Kasumi-1 (cell line): ENCODE results near the gene C1orf141.
"Not testable (repeated sequence)": the region's sequence is repeated elsewhere in the genome, so short reads cannot be mapped to it uniquely, and the experiment has no call there.

Experiments used
- DNase-seq, 2 experiments: peaks; one replicate each; lab custom pipeline; 2025; lab: John Stamatoyannopoulos, UW

The C1orf141 gene

DNA sequence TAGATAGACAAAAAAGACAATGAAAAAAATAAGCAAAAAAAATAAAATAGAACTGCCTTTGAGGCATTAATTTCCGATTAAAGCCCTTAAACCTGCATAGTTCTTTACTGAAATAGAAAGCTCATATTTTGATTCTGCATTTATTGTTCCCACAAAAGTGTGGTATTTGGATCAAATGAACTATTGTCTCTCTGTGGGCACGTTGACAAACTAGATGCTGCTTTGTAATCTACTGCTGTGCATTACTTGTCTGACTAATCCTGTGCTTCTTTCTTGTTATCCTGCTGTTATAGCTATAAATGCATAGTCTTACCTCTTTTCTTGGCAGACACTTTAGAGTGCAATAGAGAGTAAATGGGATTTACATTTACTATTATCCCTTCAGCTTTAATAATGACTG, 49.4 kb downstream of the C1orf141 start:
- no peak for DNase-seq

DNA sequence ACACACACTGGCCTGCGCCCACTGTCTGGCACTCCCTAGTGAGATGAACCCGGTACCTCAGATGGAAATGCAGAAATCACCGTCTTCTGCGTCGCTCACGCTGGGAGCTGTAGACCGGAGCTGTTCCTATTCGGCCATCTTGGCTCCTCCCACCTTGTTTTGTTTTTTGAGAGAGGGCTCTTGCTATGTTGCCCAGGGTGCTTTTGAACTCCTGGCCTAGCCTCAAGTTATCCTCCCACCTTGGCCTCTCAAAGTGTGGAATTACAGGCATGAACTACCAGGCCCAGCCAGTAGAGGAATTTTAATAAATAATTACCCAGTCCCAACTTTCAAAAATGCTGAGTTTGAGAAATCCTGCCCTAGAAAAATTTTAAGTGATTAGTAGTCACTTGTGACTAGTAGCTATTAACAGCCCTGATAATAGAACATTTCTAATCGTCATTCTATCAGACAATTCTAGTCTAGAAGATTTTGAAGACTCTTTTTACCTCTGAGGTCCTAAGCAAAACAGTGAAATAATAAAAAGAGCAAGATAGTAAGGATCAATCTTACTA, 49.9 kb downstream of the C1orf141 start:
- no peak for DNase-seq

DNA sequence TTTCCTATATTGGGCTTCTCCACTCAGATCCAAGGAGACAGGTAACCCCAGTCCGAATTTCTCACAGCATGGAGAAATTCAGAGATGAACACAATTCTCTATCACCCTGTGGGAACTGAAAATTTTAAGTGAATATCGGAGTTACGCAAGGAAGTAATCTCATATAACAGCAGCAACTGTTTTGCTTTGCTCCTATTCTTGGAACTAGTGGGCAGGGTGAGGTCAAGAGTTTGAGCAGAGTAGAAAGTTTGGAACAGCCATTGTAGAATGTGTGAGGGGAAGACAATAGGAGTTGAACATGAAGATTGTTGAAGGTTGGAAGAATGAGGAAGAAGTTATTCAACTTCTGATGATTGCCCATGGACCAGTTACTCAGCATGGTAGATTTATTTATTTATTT, 56.5 kb downstream of the C1orf141 start:
- DNase-seq = no peak

- no peak for DNase-seq
Observed at GRCh38 chr1:67077593-67077992, 57.2 kb downstream of the C1orf141 start.

DNA sequence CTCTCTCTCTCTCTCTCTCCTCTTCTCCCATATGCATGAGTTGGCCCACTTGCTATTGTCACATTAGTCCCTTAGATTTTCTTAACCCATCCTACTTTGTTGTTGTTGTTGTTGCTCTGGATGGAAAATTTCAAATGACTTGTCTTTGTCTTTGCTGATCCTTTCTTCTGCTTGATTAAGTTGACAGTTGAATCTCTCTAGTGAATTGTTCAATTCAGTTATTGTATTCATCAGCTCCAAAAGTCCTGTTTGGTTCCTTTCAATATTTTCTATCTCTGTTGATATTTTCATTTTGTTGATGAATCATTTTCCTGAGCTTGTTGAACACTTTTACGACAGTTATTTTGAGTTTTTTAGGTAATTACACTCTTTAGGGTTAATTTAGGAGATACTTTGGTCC, 62.0 kb downstream of the C1orf141 start:
- no peak for DNase-seq

- DNase-seq = not testable (repeated sequence)
Observed at GRCh38 chr1:67067655-67068054, 67.1 kb downstream of the C1orf141 start.

DNA sequence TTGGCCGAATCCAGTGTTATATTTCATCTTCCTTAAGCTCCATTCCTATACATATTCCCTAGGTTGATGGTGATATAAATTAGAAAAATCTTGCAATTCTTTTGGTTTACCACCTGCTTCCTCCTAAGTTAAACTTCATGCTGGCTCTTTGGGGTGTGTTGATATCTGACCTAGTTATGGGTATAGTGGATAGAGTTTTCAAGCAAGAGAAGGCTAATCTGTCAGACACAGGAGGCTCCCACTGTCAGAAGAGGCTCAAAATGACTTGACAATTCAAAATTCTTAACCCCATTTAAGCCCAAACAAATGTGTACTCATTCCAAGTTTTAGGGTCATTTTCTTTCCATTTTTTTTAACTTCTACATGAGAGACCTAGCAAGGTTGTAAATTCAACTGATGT, 72.4 kb downstream of the C1orf141 start:
- no peak for DNase-seq

- DNase-seq = no peak
Observed at GRCh38 chr1:67061266-67061665, 73.5 kb downstream of the C1orf141 start.

- DNase-seq = no peak
Observed at GRCh38 chr1:67060811-67061218, 74.0 kb downstream of the C1orf141 start.

DNA sequence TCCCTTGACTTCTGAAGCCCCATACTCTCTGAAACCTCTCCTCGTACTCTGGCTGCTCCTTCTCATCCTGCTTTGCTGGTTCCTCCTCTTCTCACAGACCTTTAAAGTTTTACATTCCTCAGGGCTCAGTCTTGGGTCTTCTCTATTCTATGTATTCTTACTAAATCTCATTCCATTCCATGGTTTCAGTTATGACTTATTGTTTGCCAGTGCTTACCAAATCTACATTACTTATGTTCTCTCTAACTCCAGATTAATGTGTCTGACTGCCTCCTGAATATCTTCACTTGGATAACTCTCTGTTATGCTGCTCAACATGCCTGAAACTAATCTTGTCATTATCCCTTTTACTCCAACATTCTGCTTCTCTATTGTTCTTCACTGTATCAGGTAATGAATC, 75.4 kb downstream of the C1orf141 start:
- DNase-seq = no peak

- no peak for DNase-seq
Observed at GRCh38 chr1:67058761-67059160, 76.0 kb downstream of the C1orf141 start.

GRCh38 chr1:67058242-67058641, 76.5 kb downstream of the C1orf141 start:
- DNase-seq = no peak

GRCh38 chr1:67053785-67054772, 80.7 kb downstream of the C1orf141 start, which contains the start of gene SLC35D1:
Gene SLC35D1 (minus strand): TSS chr1:67054148. CDS start chr1:67054013, 135 bp downstream.
- DNase-seq = peak; percentile 71 to 79

DNA sequence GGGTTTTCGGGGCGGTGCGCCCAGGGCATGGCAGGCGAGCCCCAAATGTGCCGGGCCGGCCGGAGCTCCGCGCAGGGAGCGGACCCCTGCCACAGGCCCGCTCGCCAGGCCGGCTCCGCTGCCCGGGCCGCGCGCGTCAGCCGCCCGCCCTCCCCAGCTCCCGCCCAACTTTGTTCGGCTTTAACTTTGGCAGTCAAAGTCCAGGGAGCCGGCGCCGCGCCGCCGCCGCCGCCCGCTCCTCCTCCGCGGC, 81.3 kb downstream of the C1orf141 start:
- no peak for DNase-seq

DNA sequence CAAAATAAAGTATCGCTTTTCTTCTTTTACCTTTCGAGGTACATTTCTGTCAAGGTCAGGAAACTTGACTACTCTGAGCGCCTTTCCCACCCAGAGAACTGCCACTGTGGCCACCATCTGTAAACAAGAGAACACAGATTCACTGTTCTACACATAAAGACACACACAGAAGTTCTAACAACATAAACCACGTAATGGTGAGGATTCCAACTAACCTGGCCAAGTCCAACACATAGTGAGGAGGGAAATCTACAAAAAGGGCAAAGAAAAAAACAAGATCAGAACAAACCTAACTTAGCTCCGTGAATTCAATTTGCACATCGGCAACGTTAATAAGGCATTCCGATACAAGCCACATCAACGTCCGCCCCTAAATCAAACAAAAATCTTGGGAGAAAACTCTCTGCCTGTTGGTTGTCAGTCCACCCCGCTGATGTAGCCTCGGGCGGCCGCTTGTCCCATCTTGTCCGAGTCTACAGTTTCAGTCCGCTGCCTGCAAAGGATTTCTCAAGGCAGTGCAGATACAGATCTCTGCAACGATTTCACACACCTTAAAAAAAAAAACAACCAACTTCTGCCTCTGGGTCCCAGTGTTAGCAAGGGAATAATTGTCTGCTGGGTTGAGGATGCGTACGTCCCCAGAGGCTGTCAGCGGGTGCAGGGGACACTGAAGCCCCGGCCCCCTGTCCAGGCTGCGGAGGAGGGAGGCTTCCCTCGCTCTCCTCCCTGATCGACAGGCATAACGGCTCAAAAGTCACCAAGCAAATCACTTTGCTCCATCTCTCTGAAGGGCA, 81.8 kb downstream of the C1orf141 start:
- DNase-seq = peak; percentile 41 to 42

DNA sequence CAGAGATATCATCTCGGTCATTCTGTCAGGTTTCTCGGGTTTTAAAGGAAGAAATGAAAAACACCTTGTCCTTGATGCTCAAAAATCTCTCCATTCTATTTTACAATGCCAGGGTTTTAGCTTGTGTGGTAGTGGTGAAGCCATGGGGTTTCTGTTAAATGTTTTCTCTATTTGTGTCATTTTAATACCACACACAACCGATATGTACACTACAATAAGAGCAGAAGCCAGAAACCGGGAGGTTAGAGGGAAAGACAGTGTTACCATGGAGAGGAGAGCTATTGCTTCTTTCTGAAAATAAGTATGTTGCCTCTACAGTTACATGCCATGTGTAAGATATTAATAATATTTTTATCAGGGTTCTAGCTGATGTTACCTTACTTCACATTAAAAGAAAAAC, 83.6 kb downstream of the C1orf141 start:
- no peak for DNase-seq

GRCh38 chr1:67044631-67045270, 90.0 kb downstream of the C1orf141 start:
- DNase-seq = no peak

GRCh38 chr1:67043366-67043765, 91.4 kb downstream of the C1orf141 start:
- no peak for DNase-seq
